Raji (cell line): ENCODE measurements around the gene LRP6.

Experiments used
- POLR2A ChIP-seq: IDR thresholded peaks from 2 replicates; pipeline ENCODE4 v1.6.1; 2011; ENCODE audit warnings: low read depth, low read length, control low read depth; ENCODE audit not compliant: insufficient read depth

Gene LRP6

DNA sequence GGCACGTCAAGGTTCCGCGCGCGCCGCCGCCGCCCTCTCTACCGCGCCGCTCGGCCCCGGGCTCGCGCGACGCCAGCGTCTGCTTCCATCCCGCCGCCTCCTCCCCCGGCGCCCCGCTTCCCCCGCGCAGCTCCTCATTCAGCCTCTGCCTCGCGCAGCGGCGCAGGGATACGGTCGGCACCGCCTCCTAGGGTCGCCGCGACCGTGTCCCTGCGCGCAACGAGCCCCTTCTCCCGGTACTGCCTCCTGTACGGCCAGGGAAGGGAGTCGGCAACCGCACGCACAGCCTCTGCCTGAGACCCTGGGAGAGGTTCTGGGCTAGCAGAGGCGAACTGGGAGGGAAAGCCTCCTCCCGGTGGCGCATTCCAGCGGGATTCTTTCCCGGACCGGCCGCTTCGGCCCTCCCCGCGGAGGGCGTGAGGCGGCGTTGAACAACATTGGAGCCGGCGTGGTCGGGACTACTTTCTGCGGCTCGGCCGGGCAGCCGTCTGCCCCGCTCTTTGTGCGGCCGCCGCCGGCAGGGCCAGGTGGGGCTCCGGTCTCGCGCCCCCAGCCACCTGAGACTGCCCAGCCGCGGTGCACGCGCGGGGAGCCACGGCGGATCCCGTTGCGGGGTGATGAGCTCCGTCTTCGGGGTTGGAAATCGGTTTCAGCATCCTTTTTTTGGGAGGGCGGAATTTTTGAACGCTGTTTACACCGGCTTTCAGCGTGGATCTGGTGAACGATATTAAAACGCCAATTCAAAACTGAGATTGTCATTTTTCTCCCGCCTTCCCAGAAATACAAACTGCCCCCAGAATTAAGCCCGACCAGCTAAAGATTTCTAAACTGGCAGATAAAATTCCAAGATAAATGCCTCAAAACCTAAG is at the start of gene LRP6:
Gene LRP6, minus strand, starts transcription at position 172 of the 869 bp plus-strand sequence. CDS start 309 bp downstream, outside the sequence.
- no peak for TF ChIP-seq POLR2A

DNA sequence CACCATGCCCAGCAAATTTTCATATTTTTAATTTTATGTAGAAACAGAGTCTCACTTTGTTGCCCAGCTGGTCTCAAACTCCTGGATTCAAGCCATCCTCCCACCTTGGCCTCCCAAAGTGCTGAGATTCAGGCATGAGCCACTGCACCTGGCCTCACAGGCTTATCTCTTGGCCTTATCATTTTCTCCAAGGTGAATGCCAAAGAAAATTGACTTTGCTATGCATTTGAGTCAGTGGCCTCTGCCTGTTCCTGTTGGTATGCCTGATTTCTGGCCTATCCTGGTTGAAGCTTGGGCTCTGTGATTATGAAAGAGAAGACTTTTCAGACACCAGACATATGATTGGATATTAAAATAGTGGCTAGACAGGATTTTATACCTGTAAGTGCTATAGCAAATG is 49.0 kb upstream of the LRP6 start:
- TF ChIP-seq POLR2A, result no peak

DNA sequence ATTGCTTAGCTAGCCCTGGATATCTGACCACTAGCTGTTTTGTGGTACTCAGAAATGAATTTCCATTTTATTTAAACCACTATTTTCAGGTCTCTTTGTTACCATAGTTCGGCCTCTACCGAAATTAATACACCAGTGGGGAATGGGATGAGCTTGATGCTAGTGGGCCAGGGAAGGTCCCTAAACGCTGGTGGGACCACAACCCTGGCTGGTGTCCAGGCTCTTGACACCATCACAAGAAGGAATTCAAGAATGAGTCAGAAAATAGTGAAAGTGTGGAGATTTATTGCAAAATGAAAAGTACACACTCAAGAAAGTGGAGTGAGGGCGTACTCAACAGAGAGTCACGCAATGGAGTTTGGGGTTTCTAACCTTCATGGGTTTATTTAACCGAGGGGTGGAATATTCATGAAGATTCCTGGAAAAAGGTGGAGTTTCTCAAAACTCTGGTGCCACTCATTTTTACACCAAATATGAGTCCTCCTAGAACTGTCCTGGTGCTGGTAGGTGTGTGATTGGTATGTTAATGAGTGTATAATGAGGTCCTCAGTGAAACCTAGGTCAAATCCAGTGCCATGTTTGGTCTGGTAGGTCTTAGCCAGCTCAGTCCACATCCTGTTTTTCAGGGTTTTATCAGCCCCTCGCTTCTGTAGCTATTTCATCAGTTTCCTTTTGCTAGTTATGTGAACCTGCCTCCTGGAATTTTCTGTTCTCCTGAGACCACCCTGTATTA is 38.9 kb upstream of the LRP6 start:
- no peak for TF ChIP-seq POLR2A

GRCh38 chr12:12302976-12303375 is 36.1 kb upstream of the LRP6 start:
- TF ChIP-seq POLR2A, result no peak

DNA sequence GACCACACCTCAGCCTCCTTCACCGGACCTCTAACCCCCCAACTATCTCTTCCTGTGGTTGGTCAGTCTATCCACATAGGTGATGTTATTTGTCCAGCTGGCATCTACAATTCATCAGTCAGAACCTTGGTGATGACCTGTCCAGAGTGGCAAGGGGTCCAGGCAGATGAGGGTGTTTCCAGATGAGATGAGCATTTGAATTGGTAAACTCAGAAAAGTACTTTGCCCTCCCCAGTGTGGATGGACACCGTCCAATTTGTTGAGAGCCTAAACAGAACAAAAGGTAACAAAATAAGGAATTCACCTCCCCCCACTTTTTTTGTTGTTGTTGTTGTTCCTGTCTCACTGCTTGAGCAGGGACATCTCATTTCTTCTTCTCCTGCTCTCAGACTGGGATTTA is 34.3 kb upstream of the LRP6 start:
- no peak for TF ChIP-seq POLR2A

GRCh38 chr12:12297201-12297830 is 30.5 kb upstream of the LRP6 start:
- TF ChIP-seq POLR2A, result no peak

- TF ChIP-seq POLR2A, result no peak
Observed at GRCh38 chr12:12294215-12295005, 27.6 kb upstream of the LRP6 start.

DNA sequence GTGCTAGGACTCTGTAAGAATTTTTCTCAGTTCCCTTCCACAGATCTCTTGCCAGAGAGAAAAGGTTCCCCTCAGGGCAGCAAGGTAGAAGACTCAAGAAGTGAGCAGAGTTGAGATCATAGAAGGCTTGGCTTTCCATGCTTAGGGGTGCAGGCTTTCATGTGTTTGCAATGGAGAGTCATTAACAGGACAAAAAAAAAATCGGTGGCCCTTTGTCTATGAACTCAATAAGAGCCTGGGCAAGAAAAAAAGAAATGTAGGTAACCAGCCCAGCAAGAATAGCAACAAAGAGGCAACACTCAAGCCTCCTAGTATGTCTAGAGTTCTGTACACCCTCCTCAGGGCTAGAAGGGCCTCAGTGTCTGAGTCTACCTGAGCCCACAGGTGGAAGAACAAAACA is 23.4 kb upstream of the LRP6 start:
- TF ChIP-seq POLR2A, result no peak

DNA sequence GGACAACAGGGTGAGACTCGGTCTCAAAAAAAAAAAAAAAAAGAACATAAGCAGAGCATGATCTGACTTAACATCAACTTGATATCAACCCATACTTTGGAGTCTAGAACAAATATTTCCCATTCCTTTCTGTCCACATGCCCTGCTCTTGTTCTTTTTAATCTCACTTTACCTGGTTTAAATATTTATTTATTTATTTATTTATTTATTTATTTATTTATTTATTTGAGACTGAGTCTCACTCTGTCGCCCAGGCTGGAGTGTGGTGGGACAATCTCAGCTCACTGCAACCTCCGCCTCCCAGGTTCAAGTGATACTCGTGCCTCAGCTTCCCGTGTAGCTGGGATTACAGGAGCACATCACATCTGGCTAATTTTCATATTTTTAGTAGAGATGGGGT is 19.6 kb upstream of the LRP6 start:
- TF ChIP-seq POLR2A, result no peak

DNA sequence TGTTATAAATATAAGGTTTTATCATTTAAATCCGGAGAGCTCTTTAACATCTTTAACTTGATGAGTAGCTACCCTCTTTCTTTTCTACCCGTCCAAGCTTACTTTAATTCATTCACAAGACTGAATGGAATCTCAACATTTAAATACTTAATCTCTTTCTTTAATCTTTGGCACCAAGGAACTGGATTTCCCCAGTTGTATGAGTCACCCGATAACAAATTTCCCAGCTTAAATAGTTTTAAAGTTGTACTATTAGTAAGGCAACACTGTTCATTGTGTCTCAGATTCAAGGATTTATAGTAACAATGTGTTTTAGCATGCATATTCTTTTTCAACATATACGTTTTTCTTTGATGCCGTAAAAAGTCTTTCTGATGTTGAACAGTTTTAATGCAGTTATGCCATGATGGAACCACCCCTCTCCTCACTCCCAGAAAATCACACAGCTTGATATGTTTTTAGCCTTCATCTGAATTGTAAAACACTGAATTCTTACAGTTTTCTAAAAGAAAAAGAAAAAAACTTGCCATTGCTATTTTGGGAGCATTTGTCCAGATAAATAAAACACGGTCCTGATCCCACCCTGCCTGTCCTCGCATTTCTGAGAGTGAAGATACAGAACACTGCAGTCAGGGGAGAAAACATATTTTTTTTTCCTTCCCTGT is 16.0 kb upstream of the LRP6 start:
- no peak for TF ChIP-seq POLR2A

GRCh38 chr12:12282202-12282601 is 15.4 kb upstream of the LRP6 start:
- no peak for TF ChIP-seq POLR2A

GRCh38 chr12:12281134-12281533 is 14.3 kb upstream of the LRP6 start:
- TF ChIP-seq POLR2A, result no peak

GRCh38 chr12:12278899-12279298 is 12.1 kb upstream of the LRP6 start:
- no peak for TF ChIP-seq POLR2A

DNA sequence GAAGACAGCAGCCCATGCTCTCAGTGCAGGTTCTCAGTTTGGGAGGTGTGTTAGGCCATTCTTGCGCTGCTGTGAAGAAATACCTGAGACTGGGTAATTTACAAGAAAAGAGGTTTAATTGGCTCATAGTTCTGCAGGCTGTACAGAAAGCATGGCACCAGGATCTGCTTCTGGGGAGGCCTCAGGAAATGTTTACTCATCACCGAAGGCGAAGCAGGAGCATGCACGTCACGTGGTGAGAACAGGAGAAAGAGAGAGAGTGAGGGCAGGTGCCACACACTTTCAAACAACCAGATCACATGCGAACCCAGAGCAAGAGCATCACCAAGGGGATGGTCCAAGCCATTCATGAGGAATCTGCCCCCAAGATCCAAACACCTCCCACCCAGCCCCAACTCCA is 9.0 kb upstream of the LRP6 start:
- no peak for TF ChIP-seq POLR2A
